Erythroblast (primary cell): ENCODE measurements around the gene MAPK12.

ENCODE experiments used
- GATA1 ChIP-seq: IDR thresholded peaks from 2 replicates; pipeline ENCODE4 v1.6.1; 2011; ENCODE audit warnings: low read depth, mild to moderate bottlenecking, control low read depth, low read length, moderate library complexity
- POLR2A ChIP-seq: IDR thresholded peaks from 2 replicates; pipeline ENCODE4 v1.6.1; 2011; ENCODE audit warnings: mild to moderate bottlenecking, low read length

DNA sequence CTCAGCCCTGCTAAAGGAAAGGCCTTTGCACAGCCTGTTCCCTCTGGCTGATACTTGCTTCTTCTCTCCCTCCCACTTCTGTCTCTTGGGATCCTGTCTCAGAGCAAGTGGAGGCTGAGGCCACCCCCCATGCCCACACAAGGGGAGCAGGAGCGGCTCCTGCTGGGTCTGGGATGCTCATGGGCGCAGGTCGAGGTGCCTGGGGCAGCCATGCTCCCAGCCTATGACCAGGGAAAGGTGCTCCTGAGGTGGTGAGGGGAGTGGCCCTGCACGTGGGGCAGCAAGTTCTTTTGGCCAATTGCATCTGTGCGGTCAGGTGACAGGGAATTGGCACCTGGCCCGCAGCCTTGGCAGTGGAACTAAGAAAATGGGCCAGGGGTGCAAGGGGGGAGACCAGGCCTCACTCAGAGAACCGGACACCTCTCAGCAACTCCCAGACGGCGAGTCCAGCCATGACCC lies 7.2 kb upstream of the MAPK12 start:
- no peak for TF ChIP-seq POLR2A
- TF ChIP-seq GATA1, result no peak
